GM19455 (cell line): Measurements from ENCODE around the gene AMZ2.
A peak's percentile ranks its signal among the peaks of the same experiment; 100 is the strongest.
"Not testable (repeated sequence)": the region's sequence is repeated elsewhere in the genome, so short reads cannot be mapped to it uniquely, and the experiment has no call there.

Experiments used
- ATAC-seq: cut with Tn5 transposase; IDR thresholded peaks from one replicate; pipeline ENCODE4 v1.9.1; 2021; ENCODE audit not compliant: unreplicated experiment

AMZ2 gene

GRCh38 chr17:68247445-68248198, at the start of gene AMZ2:
TSS of gene AMZ2 (plus strand) at chr17:68248043. CDS start at chr17:68250188, 2,145 bp downstream.
- peak; percentile 90 for ATAC-seq

DNA sequence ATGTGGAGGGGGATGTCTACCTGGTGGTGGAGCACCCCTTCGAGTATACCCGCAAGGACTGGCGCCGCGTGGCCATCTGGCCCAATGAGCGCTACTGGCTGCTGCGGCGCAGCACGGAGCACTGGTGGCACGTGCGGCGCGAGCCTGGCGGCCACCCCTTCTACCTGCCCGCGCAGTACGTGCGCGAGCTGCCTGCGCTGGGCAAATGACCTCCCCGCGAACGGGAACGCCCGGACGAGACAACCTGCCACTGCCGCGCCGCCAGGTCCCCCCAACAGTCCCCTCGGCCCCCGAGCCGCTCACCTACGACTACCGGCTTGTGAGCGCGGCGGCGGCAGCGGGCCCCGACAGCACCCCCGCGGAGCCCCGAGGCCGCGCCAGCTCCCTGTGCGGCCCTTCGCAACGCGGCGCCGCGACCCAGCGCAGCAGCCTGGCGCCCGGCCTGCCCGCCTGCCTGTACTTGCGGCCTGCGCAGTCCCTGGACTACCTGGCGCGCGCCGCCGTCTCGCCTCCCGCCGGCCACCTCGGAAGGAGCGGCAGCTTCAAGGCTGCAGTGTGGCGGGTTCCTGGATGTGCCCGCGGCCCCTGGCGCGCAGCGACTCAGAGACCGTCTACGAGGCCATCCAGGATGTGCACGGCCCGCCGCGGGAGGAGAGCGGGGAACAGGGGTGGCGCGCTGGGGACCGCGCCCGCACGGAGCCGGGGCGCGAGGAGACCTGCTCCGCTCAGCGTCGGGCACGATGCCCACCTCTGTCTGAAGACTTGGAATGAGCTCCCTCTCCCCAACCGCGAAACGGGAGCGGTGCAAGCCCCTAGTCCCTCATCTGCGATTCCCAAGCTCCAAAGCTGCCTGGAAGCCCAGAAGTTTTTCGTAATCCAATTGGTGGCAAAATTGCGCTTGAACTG, 48.7 kb upstream of the AMZ2 start:
- ATAC-seq: no peak

DNA sequence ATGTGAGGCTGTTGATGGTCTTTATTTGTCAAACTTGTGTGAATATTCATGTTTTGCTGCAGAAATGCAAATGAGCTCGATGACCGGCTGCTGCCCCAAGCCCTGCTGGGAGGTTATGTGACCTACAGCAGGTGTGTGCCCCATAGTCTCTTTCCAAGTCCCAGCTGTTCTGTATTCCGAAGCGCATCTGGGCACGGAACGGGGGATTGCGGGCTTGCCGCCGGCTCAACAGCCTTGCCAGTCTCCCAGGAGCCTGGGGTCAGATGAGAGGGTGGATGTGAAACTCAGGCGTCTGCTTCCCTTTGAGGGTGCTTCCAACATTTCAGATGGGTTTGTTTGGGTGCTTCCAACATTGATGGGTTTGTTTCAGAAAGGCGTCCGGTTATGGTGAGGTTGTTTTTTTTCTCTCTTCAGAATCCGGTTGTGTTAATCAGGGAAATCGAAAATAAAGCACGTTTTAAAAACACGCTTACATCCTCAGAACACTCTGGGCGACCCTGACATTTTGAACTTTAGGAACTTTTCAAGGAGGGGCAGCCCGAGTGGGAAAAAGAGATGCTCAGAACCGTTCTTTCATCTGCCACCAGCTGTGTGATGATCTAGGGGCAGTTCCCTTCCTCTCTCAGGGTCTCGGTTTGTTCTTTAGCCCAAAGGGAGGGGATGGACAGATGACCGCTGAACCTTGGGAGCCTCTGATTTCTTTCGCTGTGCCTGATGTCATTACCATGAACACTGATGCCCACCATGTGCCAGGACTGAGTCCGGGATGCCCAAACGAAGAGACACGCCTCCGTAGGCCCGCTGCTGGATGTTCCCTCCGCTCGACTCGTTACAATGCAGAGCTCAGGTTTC, 47.8 kb upstream of the AMZ2 start:
- ATAC-seq: no peak

DNA sequence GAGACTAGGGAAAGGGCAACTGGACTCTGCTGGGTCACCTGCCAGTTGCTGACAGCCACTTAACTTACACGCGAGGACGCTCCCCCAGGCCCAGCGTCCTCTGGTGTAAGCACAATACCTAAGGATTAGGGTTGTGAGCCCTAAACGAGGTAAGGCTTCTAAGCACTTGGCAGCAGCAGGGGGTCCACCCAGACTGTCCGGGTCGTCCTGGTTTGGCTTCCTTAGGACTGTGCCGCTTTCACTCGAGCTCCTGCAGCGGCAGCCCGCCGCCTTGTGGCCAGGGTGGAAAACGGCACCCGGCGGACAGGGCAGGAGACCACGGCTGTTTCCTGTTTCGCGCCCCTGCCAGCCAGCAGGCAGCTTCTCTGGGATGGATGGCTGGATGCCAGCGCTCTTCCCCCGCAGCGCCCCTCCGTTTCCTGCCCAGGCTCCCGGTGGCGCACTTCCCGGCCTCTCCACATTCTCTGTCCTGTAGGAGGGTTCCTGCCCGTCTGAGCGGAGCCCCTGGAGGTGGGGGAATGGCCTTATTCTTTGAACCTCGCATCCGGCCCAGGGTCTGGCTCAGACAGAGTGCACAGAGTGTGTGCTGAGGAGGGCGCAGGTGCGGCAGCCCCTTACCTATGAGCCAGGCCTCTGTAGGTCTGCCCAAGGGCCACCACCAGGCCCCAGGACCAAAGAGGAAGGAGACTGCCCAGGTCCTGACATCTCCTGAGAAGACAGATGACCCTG, 47.0 kb upstream of the AMZ2 start:
- no peak for ATAC-seq

GRCh38 chr17:68201418-68201771, 46.4 kb upstream of the AMZ2 start:
- not testable (repeated sequence) for ATAC-seq

DNA sequence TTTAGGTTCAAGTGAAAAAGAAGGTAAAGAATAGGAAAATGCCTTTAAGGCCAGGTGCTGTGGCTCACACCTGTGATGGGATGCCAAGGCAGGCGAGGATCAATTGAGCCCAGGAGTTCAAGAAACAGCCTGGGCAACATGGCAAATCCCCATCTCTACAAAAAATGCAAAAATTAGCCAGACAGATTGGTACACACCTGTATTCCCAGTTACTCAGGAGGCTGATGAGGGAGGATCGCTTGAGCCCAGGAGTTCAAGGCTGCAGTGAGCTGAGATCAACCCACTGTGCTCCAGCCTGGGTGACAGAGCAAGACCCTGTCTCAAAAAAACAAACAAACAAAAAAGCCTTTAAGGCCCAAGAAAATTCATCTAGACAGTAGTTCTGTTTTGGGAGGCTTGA, 45.5 kb upstream of the AMZ2 start:
- not testable (repeated sequence) for ATAC-seq

- ATAC-seq: no peak
Observed at GRCh38 chr17:68204736-68205135, 43.1 kb upstream of the AMZ2 start.

DNA sequence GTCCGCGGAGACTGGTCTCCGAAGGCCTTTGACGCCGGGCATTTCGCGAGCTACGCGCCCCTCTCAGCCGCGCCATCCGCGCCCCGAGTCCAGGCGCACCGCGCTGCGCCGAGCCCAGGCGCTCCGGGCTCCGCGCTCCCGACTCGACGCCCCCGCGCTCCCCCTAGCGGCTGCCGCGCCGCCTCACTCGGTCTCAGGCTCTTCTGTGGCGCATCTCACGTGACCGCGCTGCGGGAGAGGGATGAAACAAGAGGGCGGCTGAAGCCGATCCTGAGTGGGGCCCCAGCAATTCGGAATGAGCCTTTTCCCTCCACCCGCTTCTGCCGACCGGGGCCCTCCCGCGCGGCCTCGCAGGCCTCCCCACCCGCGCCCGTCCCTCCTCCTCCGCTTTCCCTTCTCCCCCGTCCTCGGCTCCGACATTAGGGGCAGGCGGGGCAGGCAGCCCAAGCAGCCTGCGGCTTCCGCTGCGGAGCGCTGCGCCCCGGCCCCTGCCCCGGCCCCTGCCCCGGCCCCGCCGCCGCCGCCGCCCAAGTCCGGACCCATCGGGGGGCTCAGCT, 42.5 kb upstream of the AMZ2 start:
- peak; percentile 91 for ATAC-seq

- peak; percentile 41 for ATAC-seq
Observed at GRCh38 chr17:68205808-68206720, 41.8 kb upstream of the AMZ2 start.

DNA sequence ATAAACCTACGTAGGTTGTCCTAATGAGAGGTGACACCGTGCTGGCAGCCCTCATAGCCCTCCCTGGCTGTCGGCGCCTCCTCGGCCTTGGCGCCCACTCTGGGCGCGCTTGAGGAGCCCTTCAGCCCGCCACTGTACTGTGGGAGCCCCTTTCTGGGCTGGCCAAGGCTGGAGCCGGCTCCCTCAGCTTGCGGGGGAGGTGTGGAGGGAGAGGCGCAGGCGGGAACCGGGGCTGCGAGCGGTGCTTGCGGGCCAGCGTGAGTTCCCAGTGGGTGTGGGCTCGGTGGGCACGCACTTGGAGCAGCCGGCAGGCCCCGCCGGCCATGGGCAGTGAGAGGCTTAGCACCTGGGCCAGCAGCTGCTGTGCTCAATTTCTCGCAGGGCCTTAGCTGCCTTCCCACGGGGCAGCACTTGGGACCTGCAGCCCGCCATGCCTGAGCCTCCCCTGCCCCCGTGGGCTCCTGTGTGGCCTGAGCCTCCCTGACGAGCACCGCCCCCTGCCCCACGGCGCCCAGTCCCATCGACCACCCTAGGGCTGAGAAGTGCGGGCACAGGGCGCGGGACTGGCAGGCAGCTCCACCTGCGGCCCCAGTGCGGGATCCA, 40.1 kb upstream of the AMZ2 start:
- ATAC-seq: no peak

- ATAC-seq: not testable (repeated sequence)
Observed at GRCh38 chr17:68208651-68209050, 39.2 kb upstream of the AMZ2 start.

- ATAC-seq: not testable (repeated sequence)
Observed at GRCh38 chr17:68209191-68209900, 38.5 kb upstream of the AMZ2 start.

DNA sequence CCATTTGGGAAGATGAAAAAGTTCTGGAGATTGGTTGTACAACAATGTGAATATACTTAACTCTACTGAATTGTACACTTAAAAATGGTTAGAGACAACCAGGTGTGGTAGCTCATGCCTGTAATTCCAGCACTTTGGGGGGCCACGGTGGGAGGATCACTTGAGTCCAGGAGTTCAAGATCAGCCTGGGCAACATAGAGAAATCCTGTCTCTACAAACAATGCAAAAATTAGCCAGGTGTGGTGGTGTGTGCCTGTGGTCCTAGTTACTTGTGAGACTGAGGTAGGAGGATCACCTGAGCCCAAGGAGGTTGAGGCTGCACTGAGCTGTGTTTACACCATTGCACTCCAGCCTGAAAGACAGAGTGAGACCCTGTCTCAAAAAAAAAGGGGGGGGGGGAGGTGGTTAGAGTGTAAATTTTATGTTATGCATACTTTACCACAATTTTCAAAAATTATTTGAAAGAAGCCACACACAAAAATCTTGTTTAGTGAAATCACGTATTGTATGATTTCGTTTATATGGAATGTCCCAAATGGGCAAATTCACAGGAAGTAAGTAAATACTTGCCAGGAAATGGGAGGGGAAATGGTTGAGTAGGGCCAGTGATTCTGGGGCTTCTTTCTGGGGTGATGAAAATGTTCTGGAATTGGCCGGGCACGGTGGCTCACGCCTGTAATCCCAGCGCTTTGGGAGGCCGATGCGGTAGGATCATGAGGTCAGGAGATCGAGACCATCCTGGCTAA, 37.1 kb upstream of the AMZ2 start:
- no peak for ATAC-seq

- not testable (repeated sequence) for ATAC-seq
Observed at GRCh38 chr17:68213428-68214411, 34.1 kb upstream of the AMZ2 start.

DNA sequence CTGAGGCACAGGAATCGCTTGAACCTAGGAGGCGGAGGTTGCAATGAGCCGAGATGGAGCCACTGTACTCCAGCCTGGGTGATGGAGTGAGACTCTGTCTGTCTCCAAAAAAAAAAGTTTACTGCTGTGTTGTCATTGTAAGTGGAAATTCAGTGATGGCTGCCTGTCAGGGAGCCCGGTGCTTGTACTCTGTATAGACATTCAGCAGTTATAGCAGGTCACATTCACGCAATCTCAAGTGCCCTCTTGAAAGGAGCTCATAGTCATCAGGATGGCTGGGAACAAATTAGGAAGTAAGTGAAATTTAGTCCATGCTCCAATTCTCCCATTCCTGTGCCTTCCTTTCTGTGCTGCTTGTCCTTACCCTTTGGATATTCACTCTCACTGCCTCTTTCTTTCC, 32.4 kb upstream of the AMZ2 start:
- ATAC-seq: not testable (repeated sequence)

DNA sequence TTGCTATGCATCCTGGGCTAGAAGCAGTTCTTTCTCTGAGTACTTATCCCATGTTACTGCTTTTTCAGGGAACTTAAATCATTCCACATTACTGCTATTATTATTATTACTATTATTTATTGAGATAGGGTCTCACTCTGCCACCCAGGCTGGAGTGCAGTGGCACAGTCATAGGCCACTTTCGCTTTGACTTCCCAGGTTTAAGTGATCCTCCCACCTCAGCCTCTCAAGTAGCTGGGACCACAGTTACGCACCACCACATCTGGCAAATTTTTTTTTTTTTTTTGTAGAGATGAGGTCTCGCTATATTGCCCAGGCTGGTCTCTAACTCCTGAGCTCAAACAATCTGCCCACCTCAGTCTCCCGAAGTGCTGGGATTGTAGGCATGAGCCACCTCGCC, 28.4 kb upstream of the AMZ2 start:
- ATAC-seq: not testable (repeated sequence)
